Suppressor macrophage (primary cell): ENCODE data around the gene LY86.
A peak's percentile ranks its signal among the peaks of the same experiment; 100 is the strongest.

ENCODE experiments used
- DNase-seq, 4 experiments: peaks; one replicate each; pipeline ENCODE4 v3.0.0-alpha.2; 2020 to 2022

Gene LY86

GRCh38 chr6:6623553-6623952 lies 35.0 kb downstream of the LY86 start:
- no peak for DNase-seq

GRCh38 chr6:6624269-6624990 lies 35.9 kb downstream of the LY86 start:
- DNase-seq = no peak

DNA sequence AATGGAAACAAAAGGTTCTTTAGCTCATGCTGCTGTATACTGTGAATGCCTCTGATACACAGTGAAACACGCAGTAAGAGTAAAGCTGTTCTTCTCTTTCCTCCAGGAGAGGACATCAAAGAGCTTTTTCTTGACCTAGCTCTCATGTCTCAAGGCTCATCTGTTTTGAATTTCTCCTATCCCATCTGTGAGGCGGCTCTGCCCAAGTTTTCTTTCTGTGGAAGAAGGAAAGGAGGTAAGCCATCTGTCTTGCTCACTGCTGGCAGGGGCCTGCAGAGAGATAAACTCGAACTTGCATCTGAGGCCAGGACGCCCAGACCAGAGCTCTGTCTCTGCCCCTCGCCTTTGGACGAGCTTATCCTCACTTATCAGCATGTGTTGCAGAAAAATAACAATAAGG lies 37.7 kb downstream of the LY86 start:
- DNase-seq = no peak

- no peak for DNase-seq
Measured at GRCh38 chr6:6629402-6629801, 40.9 kb downstream of the LY86 start.

DNA sequence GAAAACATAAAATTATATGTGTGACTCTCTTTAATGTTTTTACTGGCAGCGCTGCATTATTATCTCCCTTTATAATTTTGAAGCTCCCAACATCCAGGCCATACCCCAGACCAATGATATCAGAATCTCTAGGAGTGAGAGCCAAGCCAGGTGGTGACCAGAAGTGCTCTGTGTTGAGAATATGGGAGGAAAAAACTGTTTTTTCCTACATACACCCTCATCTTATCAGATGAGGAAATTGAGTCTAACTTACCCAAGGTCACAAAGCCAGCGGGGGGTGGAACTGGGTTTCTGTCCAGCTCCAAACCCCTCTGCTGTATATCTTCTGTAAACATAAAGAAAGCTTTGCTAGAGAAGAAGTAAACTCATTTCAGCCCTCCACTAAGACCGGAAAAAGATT lies 42.5 kb downstream of the LY86 start:
- no peak for DNase-seq

- no peak for DNase-seq
Measured at GRCh38 chr6:6631534-6632276, 43.2 kb downstream of the LY86 start.

DNA sequence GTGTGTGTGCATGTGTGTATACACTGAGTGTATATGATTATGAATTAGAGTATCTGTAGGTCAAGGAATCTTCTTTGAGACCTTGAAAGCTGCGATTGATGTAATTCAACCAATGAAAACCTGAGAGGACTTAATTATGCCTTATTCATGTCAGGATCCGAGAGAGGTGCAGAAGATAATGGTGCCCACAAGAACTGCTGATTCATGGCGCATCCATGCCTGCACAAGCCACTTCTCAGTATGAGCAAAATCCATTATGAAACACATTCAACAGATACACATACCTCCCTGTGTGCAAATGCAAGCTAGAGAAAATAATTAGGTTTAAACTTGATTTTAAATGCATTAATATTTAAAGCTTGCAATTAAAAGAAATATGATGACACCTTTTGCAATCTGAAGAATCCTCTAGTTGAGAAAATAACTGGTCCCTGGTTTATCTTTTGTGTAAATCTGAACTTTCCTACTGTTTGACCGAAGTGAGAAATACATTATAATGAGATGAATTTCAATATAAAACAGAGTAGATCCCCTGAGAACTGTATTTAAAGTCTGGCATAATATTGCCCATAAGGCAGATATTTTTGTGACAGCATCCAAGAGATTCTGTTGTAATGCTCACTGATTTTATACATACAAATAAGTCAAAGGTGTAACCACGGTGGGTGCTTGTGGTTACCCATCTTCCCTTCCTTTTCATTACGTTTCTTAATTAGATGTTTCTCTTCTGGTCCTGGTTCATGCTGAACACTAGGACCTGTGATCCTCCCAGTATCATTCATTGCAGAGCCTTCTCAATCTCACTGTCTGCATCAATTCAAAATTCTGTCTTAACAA lies 45.6 kb downstream of the LY86 start:
- DNase-seq = no peak

DNA sequence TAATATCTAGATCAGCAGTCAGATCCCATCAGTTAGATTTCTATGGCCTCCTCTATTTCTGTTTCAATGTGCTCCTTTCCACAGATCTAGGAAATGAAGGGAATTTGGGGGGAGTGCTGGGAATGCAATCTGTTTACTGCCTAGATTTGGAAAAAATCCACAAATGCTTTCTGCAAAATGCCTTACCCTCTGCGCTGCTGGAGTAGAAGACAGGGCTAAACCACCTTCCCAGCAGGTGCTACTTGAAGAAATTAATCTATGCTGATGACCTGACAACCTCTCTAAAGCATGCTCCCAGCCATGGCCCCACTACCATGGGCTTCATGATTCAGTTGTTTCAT lies 46.2 kb downstream of the LY86 start:
- DNase-seq = no peak

DNA sequence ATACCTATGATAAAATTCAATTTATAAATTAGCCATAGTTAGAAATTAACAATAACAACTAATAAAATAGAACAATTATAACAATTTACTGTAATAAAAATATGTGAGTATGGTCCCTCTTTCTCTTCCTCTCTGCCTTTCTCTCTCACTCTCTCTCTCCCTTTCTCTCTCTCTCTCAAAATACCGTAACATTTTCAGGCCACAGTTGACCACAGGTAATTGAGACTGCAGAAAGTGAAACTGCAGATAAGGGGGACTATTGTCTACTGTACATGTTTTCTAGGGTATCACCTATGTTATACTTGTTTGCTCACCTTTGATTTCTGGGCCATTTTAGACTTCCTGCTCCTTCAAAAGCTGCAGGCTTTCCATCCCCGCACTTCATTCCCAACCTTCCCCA lies 46.8 kb downstream of the LY86 start:
- DNase-seq = no peak

DNA sequence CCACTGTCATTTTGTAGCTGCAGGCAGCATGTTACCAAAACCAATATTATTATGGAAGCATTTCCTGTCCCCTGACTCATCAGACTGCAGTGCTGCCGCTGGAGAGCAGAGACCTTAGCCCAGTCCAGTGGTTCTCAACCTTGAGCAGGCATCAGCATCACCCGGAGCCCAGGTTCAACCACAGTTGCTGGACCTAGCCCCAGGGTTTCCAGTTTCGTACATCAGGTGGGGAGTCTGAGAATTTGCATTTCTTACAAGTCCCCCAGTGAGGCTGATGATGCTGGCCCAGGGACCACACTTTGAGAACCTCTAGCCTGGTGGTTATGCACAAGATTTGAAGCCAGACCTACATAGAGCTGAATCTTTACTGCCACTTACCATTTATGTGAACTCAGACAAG lies 47.3 kb downstream of the LY86 start:
- DNase-seq = no peak

- no peak for DNase-seq
Measured at GRCh38 chr6:6639572-6639971, 51.1 kb downstream of the LY86 start.

DNA sequence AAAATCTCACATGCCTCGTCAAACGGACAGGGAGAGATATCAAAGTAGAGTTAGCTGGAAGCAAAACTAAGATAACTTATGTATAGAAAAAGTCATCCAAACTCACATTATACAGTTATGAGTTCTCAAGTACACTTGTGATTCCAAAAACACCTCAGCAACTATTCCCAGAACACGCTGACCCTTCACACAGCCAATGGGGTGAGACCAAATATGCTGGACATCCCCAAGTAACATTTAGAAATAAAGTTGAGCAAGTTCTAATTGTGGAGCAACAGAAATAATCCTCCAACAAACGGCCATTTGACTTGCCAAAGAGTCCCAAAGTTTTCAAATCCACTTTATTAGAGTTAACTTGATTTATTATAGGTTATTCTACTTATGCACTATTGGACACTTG lies 52.4 kb downstream of the LY86 start:
- DNase-seq = no peak

GRCh38 chr6:6643398-6643797 lies 54.9 kb downstream of the LY86 start:
- DNase-seq = no peak

- peak in 3 of 4 experiments; percentile 48 to 72 (median 66) for DNase-seq
Measured at GRCh38 chr6:6645261-6645917, 56.9 kb downstream of the LY86 start.

- no peak for DNase-seq
Measured at GRCh38 chr6:6646384-6646783, 57.9 kb downstream of the LY86 start.

DNA sequence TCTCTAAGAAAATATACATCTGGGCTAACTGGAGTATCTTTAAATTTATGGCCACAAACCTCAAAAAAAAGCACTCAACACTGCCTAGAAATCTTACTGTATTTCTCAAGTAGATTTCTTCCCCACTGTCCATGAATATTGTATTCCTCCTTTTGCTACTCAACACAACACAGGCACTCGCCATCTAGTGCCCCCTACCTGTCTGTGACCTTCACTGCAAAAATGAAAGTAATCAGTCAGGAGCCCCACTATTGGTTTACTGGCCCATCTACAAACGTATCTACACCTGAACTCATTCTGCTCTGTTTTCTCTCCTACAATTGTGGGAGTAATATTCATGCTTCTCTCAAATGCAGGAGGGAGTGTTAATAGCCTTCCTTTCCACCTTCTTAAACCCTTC lies 58.3 kb downstream of the LY86 start:
- DNase-seq = no peak

DNA sequence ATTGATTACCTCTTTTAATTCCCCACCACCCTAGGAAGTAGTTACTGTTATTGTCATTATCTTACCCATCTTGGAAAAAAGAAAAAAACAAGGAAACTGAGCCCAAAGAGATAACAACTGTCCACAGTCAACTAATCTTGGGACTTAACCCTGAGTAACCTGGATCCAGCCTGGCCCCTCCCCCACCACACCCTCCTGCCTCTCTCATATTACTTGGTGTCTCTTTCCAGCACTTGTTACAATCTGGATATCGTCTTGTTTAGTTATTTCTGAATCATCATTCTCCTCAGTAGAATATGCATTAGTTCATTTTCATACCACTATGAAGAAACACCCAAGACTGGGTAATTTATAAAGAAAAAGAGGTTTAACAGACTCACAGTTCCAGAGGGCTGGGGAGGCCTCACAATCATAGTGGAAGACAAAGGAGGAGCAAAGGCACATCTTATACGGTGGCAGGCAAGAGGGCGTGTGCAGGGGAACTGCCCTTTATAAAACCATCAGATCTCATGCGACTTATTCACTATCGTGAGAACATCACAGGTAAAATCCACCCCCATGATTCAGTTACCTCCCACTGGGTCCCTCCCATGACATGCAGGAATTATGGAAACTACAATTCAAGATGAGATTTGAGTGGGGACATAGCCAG lies 60.3 kb downstream of the LY86 start:
- no peak for DNase-seq

DNA sequence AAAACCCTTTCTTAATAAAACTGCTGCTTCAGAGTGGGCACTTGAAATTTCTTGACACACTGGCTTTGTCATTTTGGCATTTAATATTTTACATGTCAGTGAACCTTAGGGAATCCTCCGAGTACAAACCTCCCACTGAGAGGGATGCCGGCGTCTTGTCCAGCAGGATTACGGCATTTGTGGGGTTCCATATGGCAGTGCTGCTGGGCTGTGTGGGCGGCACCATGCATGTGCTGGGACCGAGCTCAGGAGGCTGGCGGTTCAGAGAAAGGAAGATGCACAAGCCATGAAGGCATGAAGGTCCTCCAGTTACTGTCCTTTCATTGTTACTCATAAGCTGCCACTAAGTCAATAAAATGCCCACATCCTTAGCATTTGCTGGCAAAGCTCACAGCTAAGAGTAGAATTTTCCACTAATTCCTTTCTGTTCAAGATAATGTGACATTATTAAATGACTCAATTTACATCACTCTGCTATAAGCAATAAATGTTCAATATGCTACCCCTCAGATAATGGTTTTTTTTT lies 61.4 kb downstream of the LY86 start:
- no peak for DNase-seq

DNA sequence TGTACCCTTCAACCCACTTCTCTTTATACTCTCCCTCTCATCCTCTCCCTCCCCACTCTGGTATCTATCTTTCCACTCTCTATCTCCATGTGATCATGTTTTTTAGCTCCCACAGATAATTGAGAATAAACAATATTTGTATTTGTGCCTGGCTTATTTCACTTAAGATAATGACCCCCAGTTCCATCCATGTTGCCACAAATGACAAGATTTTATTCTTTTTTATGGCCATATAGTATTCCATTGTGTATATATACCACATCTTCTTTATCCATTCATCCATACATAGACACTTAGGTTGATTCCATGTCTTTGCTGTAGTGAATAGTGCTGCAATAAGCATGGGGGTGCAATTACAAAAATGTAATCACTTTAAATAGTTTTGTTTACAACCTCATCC lies 62.3 kb downstream of the LY86 start:
- no peak for DNase-seq

GRCh38 chr6:6651335-6651734 lies 62.8 kb downstream of the LY86 start:
- DNase-seq = no peak

DNA sequence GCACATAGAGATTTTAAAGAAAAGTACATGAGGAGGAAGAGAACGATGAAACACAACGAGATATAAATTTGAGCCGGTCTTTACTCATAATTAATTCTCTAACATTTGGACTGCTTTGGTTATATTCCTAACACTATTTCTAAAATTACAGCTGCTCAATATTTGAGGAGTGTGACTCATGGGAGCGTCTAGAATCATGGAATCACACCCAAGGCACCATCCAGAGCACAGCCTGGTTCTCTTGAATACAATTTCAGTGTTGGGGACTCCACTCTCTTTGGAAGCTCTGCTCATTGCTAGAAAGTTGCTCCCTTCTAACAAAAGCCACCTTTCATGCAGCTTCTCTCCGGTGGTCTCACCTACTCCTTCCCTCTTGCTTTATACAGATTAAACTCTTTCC lies 64.4 kb downstream of the LY86 start:
- no peak for DNase-seq
